Bronchus fibroblast of lung (primary cell): Measurements from ENCODE around the gene CFL1. TPM values are rescaled to one million over a fixed set of nuclear protein-coding genes. Genes with fewer than 3 reads are reported as not detected.

Experiments used
- total RNA-seq: library from RNA; depleted of rRNA; stranded (reverse); fragments of >200 nt; gene quantifications from 2 replicates; pipeline ENCODE4 v1.2.3, GENCODE V29; 2015

Gene CFL1
- 2,022 and 2,183 TPM in 2 replicates for total RNA-seq

GRCh38 chr11:65857853-65858680, at the start of gene CFL1:
Gene CFL1, minus strand, starts transcription at chr11:65858180. Its CDS starts 81 bp downstream, at chr11:65858099.

GRCh38 chr11:65900125-65900898, 42.3 kb upstream of the CFL1 start, which contains the start of gene FOSL1:
Gene FOSL1, minus strand, starts transcription at chr11:65900388. Its CDS starts 49 bp downstream, at chr11:65900339.

GRCh38 chr11:65890324-65891218, 32.6 kb upstream of the CFL1 start, which contains the start of gene CCDC85B:
Gene CCDC85B, plus strand, starts transcription at chr11:65890673. Its CDS starts 111 bp downstream, at chr11:65890784.

GRCh38 chr11:65888163-65888814, 30.3 kb upstream of the CFL1 start, which contains the start of gene FIBP:
Gene FIBP, minus strand, starts transcription at chr11:65888471. Its CDS starts 53 bp downstream, at chr11:65888418.

GRCh38 chr11:65879617-65880016, 21.6 kb upstream of the CFL1 start, which contains the start of gene CTSW:
Gene CTSW, plus strand, starts transcription at chr11:65879837. Its CDS starts 18 bp downstream, at chr11:65879855.

GRCh38 chr11:65872586-65873317, 14.8 kb upstream of the CFL1 start, which contains the start of gene EFEMP2:
Gene EFEMP2, minus strand, starts transcription at chr11:65872800. Its CDS starts 446 bp downstream, at chr11:65872354.

GRCh38 chr11:65860278-65861164, 2.5 kb upstream of the CFL1 start, which contains the start of gene MUS81:
Gene MUS81, plus strand, starts transcription at chr11:65860433. Its CDS starts 321 bp downstream, at chr11:65860754.

GRCh38 chr11:65833297-65834030, 24.5 kb downstream of the CFL1 start, which contains the start of gene SNX32:
Gene SNX32, plus strand, starts transcription at chr11:65833963. Its CDS starts 103 bp downstream, at chr11:65834066.

Other genes starting within 250 kb of the CFL1 start
- gene MAP3K11, start 244.0 kb downstream of the CFL1 start, total RNA-seq = 34.6 TPM in 2 replicates
- gene PCNX3, start 242.4 kb downstream of the CFL1 start, total RNA-seq = 34.0 and 39.2 TPM in 2 replicates
- 40.2 and 40.4 TPM in 2 replicates for gene SIPA1, start 220.1 kb downstream of the CFL1 start, total RNA-seq
- gene RELA, start 195.3 kb downstream of the CFL1 start, total RNA-seq = 43.6 and 44.4 TPM in 2 replicates
- gene KAT5, start 145.9 kb downstream of the CFL1 start, total RNA-seq = 41.0 and 43.7 TPM in 2 replicates
- 66.0 and 76.0 TPM in 2 replicates for gene RNASEH2C, start 137.4 kb downstream of the CFL1 start, total RNA-seq
- gene AP5B1, start 77.2 kb downstream of the CFL1 start, total RNA-seq = 4.9 and 5.5 TPM in 2 replicates
- gene OVOL1, start 71.1 kb downstream of the CFL1 start, total RNA-seq = not detected in 2 replicates
- gene SNX32, start 24.2 kb downstream of the CFL1 start, total RNA-seq = 0.15 and 0.67 TPM in 2 replicates
- 44.6 and 47.2 TPM in 2 replicates for gene MUS81, start 2.3 kb upstream of the CFL1 start, total RNA-seq
- 86.2 and 96.8 TPM in 2 replicates for gene EFEMP2, start 14.6 kb upstream of the CFL1 start, total RNA-seq
- 0.15 and 0.34 TPM in 2 replicates for gene CTSW, start 21.7 kb upstream of the CFL1 start, total RNA-seq
- 228 and 231 TPM in 2 replicates for gene FIBP, start 30.3 kb upstream of the CFL1 start, total RNA-seq
- gene CCDC85B, start 32.5 kb upstream of the CFL1 start, total RNA-seq = 222 and 228 TPM in 2 replicates
- gene FOSL1, start 42.2 kb upstream of the CFL1 start, total RNA-seq = 108 and 111 TPM in 2 replicates
- gene C11orf68, start 60.9 kb upstream of the CFL1 start, total RNA-seq = 25.4 and 28.5 TPM in 2 replicates
- 419 and 440 TPM in 2 replicates for gene DRAP1, start 61.2 kb upstream of the CFL1 start, total RNA-seq
- under 0.01 TPM in 1 of 2 replicates, not detected in the other for gene TSGA10IP, start 87.3 kb upstream of the CFL1 start, total RNA-seq
- gene SART1, start 103.6 kb upstream of the CFL1 start, total RNA-seq = 46.7 and 47.3 TPM in 2 replicates
- gene EIF1AD, start 144.0 kb upstream of the CFL1 start, total RNA-seq = 26.9 and 35.5 TPM in 2 replicates
- 119 and 126 TPM in 2 replicates for gene BANF1, start 144.3 kb upstream of the CFL1 start, total RNA-seq
- gene CST6, start 153.8 kb upstream of the CFL1 start, total RNA-seq = 0.84 and 1.0 TPM in 2 replicates
- 0.30 TPM in 1 of 2 replicates, not detected in the other for gene CATSPER1, start 168.3 kb upstream of the CFL1 start, total RNA-seq
- 0.59 and 1.2 TPM in 2 replicates for gene GAL3ST3, start 191.0 kb upstream of the CFL1 start, total RNA-seq
- 186 and 221 TPM in 2 replicates for gene SF3B2, start 194.2 kb upstream of the CFL1 start, total RNA-seq
- gene PACS1, start 212.1 kb upstream of the CFL1 start, total RNA-seq = 12.0 and 15.3 TPM in 2 replicates